OCI-M1 (cell line): ENCODE measurements around the gene TMEM161A.
"Not testable (repeated sequence)": the region's sequence is repeated elsewhere in the genome, so short reads cannot be mapped to it uniquely, and the experiment has no call there.

Experiments used
- DNase-seq: peaks from one replicate; lab custom pipeline; 2025; lab: John Stamatoyannopoulos, UW

The TMEM161A gene

DNA sequence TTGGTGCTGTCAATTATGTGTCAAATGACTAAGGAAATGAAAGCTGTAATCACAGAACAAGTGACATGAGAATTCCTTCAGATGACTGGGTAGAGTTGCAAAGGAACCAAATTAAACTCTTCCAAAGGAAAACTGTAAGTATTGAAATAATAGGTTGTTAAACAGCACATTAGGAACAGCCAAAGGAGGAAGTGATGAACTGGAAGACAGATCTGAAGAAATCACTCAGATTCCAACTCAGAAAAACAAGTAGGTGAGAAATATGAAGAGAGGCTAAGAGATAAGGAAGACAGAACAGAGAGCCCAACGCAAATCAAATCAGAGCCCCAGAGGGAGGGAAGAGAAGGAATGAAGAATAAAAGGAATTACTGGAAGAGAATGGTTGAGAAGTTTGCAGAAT, 15.4 kb downstream of the TMEM161A start:
- DNase-seq = no peak

DNA sequence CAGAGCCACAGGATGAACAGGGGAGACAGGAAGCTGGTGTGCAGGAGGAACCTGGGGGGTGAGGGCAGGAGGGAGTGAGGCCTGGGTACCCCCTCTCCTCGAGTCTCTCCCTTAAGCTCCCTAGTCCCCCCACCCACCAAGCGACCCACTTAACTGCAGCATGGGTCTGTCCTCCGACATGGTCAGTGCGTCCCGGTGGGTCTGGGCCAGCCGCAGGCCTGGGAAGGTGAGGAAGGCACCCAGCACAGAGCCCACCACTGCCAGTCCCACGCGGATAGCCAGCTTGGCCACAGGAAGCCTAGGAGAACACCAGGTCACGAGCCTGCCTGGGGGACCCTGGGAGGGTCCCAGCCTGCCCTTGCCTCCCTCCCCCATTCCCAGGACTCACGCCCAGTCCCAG, 16.9 kb downstream of the TMEM161A start:
- DNase-seq = no peak

DNA sequence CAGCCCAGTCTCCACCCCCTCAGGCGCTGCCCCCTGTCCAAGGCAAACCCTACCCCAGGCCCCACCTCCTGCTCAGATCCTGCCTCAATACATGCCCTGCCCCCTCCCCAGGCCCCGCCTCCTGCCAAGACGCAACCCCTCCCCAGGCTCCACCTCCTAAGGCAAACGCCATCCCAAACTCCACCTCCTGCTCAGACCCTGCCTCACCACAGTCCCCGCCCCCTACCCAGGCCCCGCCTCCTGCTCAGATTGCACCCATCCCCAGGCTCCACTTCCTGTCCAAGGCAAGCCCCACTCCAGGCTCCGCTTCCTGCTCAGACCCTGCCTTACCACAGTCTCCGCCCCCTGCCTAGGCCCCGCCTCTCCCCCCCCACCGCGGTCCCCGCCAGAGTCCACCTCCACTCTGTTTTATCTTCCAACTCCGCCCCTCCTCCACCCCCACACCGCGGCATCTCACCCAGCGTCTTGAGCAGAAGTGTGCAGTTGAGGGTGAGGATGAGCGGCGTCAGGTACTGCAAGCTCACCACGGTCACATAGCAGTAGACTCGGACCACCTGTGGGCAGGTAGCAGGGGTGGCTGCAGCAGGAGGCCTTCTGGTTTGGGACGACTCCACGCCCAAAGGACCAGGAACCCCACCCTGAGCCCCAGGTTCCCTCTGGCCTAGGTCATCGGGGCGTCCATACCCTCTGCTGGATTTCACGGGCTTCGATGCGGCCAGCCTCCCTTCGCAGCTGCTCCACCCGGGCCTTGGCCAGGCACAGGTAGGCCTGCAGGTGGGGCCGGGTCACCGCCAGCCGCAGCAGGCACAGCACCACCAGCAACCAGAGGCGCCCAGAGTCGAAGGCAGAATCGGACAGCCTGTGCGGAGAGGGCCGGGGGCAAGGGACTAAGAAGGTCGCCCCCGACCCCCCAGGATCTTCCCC, 17.7 kb downstream of the TMEM161A start:
- DNase-seq = peak; percentile 87

DNA sequence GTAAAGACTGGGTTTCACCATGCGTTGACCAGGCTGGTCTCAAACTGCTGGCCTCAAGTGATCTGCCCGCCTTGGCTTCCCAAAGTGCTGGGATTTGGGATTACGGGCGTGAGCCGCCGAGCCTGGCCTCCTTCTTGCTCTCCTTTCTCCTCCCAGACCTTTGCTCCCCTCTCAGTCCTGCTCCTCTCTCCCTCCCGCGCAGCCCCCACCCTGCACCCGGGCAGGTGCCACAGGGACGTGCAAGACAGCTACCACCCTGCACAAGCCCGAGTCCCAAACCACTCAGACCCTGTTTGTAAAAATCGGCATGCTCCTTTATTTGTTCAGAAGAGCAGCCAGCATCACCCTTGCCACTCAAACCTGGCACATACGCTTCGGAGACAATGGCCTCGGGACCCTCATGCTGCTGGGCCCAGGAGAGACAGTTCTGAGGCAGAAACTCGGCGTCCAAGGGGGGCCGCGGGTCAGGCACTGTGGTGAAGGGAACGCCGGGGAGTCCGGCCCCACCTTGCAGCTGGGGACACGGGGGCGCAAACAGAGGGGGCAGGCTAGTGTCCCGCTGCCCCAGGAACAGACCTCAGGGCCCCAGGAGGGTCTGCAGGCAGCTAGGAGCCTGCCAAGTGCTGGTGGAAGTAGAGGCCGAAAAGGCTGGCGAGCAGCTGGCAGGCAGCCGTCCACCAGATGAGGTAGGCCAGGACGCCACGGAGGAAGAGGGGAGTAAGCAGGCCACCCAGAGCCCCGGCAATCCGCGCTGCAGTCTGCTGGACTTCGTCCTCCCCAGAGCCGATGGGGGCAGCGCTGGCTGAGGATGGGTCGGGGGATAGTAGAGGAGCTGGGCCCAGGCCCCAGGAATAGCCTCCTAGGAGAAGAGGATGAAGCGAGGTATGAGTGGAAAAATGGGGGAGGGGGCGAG, 18.7 kb downstream of the TMEM161A start:
- no peak for DNase-seq

DNA sequence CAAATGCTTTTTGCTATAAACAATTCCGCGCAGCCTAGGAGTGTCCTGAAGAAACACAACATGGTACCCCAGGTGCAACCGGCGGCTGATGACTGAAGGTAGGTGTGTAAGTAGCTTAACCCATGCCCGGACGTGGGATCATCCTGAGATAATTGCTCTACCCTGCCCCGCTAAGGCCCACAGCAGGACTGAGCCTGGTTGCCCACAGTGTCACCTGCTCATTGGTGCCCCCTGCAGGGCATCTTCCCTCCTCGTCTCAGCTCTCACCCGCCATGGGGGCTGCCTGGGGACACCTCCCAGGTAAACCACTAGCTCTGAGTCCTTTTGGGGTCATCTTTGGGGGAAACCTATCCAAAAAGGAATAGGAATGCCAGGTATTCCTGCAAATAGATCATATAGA, 22.3 kb downstream of the TMEM161A start:
- peak; percentile 53 for DNase-seq

DNA sequence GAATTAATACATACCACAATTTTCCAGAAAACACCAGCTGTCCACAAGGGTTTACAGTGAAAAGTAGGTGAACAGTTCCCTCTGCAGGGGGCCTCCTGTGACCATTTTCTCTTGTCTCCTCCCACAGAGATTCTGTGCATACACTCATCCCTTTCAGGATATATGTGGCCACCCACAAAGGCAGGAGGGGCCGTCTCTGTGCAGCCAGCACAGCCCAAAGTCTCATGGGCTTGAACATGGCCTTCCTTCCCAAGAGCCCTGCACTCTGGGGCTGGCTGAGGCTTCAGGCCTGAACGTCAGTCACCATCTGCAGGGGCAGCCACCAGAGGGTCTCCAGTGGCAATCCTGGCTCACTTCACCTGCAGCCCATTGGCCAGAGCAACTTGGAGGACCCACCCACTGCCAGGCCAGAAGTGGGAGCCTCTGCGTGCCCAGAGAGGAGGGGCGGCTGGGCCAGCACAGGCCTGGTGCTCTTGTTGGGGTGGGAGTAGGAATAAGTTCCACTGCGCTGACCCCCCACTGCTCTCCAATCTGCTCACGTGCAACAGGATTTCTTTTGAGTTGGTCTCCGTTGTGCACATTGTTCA, 25.1 kb downstream of the TMEM161A start:
- peak; percentile 39 for DNase-seq

DNA sequence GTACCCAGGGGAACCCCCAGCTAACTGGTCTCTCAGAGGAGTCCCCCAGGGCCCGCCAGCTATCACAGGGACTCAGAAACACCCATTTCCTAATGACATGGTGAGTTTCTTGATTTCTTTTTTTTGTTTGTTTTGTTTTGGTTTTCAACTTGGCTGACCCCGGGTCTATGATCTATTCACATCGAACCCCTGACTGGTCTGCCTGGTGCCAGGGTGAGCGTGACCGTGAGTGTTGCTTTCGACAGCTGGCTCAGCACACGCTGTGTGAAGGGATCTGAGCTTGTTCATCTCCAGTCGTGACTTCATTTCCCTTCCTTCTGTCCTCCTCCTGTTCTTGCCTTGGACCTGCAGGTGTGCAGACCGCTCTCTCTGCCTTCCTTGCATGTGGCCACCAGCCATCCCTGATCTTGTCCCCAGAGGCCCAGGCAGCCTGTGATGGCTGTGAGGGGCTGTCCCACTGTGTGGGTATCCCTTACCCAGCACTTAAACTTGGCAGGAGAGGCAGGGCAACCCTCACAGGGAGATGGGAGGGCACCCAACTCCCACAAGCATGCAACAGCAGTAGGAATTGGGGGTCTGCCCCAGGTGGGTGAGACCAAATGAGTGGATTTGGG, 26.2 kb downstream of the TMEM161A start:
- DNase-seq = no peak

DNA sequence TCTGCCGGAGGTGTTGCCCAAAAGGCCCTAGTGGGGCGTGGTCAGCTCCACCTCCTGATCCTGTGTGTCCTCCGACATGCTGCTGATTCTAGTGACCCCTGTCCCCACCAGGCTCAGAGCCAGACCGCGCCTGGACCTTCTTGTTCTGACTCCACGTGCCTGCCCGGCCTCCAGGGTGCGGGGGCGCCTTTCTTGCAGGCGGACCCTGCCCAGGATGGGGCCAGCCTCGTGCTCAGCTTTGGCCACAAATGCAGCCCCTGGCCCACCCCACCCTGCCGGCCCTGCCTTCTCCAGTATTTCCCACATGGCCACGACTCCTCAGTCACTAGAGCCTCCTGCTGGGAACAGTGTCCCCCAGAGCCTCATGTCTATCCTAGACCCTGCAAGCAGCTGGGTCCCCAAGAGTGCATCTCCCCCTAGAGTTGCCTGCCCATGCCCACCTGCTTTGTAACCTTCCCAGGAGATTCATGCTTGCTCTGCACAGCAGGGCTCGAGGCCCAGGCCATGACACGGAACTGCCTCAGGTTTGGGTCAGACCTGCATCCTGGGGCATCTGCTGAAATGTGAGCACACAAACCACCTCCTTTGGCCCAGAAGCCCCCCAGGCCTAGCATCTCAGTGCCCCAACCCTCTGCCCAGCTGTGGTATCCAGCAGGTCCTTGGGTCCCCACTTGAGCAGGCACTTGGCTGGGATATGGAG, 27.0 kb downstream of the TMEM161A start:
- no peak for DNase-seq

DNA sequence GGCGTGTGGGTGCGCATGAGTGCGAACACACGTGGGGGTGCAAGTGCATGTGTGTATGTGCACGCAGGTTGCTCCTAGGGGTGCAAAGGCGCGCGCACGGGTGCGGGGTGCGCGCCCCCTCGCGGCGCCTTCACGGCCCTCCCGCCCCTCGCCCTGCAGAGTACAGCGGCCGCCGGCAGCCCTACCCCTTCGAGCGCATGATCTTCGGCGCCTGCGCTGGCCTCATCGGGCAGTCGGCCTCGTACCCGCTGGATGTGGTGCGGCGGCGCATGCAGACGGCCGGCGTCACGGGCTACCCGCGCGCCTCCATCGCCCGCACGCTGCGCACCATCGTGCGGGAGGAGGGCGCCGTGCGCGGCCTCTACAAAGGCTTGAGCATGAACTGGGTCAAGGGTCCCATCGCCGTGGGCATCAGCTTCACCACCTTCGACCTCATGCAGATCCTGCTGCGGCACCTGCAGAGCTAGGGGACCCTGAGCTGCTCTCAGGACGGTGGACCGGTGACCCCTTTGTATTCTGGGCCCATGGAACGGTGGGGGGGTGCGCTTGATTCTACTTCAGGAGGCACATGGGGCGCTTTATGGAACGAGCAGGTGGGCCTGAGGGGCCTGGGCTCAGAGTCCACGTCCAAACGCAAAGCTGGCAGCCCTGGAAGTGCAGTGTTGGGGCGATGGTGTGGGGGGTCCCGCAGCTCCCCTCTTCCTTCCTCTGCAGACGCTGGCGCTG, 27.7 kb downstream of the TMEM161A start:
- DNase-seq = no peak

DNA sequence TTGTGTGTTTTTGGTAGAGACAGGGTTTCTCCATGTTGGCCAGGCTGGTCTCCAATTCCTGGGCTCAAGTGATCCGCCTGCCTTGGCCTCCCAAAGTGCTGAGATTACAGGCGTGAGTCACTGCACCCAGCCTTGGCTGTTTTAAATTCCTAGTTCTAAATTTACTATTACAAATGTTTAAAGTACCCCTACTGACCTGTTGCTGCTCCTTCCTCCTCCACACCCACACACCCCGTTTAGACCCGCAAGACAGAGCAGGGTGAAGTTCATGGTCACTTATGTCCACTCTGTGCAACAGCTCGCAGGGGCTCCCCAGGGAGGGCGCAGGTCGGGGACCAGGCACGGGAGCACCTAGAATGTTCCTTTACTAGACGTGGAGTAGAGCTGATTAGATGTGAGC, 28.7 kb downstream of the TMEM161A start:
- no peak for DNase-seq

DNA sequence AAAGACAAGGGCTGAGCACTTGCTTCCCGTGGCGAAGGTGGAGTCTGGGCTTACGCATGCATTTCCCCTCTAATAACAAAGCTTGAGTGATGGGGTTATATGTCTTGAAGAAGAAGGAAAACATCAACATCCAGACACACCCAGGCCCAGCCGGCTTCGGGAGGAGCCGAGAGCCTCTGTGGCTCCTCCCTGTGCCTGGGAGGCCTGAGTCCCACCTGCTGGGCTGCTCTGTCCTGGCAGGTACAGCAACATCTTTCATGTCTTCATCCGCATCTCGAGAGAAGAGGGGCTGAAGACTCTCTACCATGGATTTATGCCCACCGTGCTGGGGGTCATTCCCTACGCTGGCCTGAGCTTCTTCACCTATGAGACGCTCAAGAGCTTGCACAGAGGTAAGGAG, 30.6 kb downstream of the TMEM161A start:
- no peak for DNase-seq

DNA sequence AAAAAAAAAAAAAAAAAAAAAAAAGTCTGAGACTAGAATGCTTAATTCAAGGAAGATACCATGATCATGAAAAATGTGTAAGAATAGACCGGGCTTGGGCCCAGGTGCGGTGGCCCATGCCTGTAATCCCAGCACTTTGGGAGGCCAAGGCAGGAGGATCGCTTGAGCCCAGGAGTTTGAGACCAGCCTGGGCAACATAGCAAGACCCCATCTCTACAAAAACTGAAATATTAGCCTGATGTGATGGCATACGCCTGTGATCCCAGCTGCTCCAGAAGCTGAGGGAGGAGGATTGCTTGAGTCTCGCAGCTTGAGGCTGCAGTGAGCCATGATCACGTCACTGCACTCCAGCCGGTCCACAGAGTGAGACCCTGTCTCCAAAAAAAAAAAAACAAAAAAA, 31.3 kb downstream of the TMEM161A start:
- not testable (repeated sequence) for DNase-seq

DNA sequence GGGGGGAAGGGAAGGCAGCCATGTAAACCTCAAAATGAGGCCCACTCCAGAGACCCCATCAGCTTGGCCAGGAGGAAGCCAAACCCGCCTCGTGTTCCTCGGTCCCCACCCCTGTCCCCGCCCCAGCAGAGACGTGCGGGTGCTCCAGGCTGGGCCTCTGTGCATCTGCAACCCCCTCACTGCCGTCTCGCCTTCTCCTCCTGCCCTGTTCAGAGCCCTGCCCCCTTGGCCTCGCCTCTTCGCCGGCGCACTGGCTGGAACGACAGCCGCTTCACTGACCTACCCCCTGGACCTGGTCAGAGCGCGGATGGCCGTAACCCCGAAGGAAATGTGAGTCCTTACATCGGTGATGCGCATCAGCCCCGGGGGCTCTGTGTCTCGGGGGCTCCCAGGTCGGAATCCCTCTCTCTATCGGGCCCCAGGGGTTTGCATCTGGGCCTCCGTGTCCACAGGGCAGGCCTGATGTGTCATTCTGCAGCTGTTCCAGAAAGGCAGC, 32.2 kb downstream of the TMEM161A start:
- no peak for DNase-seq

DNA sequence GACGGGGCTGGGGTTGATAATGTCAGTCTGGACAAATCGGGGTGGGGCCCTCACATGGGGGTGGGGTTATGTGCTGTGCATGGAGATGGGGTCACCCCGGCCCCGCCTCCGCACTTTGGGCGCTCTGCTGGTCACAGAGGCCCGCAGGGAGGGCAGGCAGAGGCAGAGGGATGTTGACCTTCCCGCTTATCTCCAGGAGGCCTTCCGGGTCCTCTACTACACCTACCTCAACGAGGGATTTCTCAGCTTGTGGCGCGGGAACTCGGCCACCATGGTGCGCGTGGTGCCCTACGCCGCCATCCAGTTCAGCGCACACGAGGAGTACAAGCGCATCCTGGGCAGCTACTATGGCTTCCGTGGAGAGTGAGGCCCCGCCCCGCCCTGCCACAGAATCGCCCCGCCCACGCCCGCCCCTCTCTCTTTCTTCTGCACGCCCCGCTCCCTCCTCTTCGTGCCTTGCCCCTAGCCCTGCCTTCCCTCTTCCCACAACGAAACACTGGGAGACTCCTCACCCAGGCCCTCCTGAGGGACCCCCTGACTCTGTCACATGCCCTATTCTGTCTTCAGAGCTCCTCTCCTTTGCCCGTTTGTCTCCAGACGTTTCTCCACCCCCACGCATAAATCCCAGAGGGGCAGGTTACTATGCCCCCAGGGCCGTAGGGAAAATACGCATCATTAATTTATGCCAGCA, 32.8 kb downstream of the TMEM161A start:
- DNase-seq = no peak

DNA sequence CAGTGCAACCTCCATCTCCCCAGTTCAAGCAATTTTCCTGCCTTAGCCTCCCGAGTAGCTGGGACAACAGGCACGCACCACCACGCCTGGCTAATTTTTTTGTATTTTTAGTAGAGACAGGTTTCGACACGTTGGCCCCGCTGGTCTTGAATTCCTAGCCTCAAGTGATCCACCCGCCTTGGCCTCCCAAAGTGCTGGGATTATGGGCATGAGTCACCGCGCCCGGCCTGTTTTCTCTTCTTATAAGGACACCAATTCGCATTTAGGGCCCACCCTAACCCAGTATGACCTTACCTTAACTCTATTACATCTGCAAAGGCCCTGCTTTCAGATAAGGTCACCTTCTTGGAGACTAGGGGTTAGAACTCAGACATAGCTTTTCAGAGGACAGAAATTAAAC, 35.1 kb downstream of the TMEM161A start:
- DNase-seq = no peak

DNA sequence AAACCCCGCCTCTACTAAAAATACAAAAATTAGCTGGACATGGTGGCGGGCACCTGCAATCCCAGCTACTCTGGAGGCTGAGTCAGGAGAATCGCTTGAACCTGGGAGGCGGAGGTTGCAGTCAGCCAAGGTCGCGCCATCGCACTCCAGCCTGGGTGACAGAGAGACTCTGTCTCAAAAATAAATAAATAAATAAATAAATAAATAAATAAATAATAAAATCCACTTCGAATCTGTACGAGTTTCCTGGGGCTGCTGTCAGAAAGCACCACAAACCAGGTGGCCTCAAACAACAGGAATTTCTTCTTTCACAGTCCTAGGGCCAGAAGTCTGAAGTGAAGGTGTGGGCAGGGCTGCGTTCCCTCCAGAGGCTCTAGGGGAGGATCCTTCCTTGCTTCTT, 35.7 kb downstream of the TMEM161A start:
- not testable (repeated sequence) for DNase-seq

DNA sequence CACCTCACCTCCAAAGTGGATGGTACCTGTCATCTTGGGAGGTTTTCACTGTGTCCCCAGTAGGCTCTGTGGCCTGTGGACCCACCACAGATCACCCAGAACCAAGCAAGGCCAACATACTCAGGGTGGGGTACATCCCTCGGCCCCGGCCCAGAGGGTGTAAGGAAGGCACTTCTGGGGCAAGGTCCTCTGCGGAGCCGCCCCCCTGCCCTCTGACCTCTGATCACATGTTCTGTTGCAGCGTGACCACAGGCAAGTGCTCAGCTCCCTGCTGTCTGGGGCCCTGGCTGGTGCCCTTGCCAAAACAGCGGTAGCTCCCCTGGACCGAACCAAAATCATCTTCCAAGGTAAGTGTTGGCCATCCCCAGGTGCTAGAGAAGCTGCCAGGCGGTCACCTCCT, 36.7 kb downstream of the TMEM161A start:
- no peak for DNase-seq

DNA sequence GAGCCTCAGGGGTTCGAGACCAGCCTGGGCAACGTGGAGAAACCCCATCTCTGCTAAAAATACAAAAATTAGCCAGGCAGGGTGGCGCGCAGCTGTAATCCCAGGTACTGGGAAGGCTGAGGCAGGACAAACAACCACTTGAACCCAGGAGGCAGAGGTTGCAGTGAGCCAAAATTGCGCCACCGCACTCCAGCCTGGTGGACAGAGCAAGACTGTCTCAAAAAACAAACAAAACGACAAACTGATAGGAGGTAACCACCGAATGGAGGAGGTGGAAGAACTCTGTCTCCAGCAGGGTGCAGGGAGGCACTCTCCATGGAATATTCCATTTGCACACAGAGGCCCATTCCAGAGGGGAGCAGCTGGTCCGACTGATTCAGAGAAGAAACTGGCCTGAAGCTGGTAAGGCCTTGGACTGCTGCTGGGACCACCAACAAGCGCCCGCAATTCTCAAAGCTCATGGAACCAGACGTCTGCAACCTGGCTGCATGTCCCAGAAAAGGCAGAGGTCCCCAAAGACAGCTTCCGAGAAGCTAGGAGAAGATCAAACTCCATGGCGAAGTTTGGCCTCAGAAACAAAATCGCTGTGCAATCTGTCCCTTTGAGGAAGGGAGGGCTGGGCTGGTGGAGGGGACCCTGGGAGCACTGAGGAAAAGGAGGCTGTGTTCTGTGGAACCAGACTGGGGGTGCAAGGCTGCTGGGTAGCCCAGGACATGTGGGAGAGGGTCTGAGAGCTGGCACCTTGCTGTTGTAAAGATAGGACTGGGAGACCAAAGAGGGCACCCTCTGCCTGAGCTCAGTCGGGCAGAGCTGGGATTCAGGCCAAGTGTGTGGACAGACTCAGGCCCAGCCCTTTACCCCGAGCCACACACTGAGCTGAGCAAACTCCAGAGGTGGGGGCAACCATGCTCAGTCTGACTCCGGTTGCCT, 39.3 kb downstream of the TMEM161A start:
- DNase-seq = no peak
